ENCODE data around the gene CHMP4B.

CHMP4B gene

DNA sequence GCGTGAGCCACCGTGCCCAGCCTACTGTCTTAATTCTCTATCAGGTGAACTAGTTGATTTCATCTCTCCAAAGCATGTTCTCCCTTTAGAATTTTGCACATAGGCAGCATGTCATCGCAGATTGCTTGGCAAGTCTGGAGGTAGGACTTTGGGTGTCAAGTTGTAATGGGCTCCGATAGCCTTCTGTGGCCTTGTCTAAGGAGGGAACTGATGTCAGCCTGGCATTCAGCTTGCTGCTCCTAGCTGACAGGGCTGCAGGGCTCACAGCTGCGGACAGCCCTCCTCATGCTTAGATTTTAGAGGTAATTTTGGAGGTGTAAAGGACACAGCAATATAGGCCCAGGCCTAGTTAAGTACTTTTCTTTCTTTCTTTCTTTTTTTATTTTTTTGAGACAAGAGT is 11.3 kb downstream of the CHMP4B start:
- no peak for FAIRE-seq

DNA sequence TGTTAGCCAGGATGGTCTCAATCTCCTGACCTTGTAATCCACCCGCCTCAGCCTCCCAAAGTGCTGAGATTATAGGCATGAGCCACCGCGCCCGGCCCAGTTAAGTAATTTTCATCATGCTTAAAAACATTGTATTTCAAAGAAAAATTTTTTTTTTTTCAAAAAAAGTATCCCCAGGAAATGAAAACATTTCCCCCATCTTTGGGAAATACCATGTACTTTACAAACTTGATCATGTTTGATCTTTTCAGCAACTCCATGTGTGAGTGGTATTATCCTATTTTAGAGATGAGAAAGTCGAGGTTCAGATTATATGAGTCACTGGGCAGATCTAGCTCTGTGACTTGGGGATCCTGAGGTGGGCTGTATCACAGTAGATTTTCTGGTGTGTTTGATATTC is 11.8 kb downstream of the CHMP4B start:
- no peak for FAIRE-seq

DNA sequence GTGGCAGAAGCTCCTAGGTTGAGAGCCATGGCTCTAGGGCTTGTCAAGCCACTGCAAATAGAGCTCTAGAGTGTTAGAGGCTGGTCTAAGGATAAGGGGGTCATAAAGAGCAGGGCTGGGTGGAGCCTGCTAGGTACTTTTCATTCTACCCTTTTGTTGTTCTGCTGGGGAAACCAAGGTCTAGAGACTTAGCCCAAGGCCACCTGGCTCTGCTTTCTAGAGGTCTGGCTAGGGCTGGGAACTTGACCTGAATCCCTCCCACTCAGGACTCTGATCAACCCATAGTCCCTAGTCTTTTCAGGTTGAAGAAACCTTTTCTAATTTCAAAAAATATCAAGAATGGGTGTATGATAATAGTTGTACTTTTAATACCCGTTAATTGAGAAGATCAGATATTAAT is 13.7 kb downstream of the CHMP4B start:
- FAIRE-seq, result no peak

DNA sequence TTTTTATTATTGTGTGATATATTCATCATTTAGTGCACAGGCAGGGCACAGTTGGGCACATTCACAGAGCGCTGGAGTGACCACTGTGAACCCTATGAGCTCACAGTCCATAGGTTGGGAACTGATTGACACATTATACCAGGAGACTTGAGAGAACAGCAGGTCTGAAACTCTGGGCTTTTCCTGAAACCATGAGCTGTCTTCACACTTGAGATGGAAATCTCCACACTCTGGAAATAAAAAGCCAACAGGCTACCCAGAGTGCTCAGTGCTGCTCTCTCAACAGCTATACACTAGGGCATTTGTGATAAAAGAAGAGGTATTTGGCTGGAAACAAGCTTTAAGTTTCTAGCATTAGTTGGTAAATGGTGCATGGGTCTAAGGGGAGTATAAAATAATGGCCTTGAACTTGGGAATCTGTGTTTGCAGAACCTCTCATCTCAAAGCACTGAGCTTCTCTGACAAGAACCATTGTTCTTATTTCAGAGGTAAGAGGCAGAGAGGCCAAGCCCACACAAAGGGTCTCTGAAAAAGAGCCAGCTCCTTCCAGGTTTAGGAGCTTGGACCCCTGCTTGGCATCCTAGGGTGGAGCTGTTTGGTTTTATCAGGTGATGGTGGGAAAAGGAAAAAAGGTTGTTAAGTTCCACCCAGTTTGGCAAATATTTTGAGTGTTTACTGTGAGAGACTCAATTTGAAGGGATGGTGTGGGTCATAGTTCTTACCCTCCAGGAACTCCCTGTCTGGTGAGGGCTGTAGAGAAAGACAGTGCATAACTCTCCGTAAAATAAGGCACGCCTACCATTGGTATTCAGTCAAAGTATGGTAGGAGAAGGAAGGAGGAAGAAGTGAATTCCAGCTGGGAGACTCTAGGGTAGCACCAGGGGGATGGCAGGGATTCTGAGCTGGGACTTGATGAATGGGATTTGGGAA is 14.5 kb downstream of the CHMP4B start:
- FAIRE-seq, result no peak

DNA sequence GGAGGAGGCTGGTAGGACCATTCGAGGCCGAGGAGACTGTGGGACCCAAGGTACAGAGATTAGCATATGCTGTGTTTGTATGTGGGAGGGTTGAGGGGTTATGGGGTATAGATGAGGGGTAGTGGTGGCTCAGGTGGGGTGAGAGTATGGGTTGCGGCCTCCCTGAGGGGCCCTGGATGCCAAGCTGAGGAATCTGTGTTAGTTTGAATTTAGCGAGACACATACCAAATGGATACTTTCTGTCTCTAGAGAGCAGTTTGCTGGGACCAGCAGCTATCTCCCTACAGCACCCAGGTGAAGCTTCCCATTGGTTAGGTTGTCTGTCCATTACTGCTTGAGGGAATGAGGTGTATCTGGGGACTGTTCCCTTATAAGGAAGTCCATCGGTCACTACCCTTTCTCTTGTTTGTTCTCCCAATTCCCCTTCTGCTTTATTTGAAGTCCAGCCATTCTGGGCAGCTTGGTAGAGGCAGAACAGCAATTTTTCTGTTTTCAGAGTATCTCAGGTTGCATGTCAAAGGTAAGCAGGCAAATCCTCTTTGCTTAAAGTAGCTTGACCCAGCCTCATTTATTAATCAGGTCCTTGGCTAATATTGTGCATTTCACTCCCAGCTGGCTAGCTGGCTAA is 15.2 kb downstream of the CHMP4B start:
- FAIRE-seq, result no peak

DNA sequence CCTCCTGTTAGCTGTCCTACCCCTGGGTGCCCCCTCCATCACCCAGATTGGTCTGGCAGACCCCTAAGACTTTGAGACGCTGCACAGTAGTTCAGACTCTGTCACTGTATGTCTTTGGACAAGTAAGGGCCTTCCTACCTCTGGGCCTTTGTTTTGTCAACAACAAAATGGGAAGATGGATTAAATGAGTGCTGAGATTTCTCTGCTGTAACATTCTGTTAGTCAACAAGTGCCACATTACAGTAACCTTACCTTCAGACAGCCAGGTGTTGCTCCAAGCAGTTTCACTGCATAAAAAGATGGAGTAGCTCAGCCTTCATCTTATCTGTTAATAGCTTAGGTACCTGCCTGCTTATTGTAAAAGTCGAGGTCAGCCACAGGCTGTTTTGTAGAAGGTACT is 16.0 kb downstream of the CHMP4B start:
- no peak for FAIRE-seq

DNA sequence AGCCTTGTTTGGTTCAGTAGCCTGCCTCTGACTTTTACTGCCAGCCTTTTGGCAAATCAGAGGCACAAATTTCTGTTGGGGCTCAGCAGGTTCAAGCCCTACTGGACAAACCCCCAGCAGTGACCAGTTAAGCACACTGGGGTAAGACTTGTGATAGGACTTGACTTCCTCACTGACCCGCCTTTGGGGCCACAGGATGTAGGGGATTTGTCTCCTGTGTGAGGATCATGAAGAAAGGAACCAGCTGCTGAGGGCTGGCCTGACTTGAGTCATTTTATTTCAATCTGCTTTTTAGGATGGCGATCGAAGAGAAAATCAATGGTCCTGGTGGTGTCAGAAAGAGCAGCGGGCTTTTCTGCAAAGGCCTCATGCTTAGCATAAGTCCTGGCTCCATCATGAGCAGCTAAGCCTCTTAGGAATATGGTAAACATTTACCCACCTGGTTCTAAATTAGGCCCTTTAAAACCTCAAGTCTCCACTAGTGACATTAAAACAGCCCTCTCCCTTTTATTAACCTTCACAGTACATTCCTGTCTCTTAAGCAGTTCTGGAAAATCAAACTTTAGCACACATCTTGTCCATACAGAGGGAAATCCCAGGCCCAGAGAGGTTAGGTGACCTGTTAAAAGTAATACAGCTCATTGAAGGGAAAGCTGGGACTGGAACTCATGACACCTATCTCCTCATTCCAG is 16.6 kb downstream of the CHMP4B start:
- no peak for FAIRE-seq

DNA sequence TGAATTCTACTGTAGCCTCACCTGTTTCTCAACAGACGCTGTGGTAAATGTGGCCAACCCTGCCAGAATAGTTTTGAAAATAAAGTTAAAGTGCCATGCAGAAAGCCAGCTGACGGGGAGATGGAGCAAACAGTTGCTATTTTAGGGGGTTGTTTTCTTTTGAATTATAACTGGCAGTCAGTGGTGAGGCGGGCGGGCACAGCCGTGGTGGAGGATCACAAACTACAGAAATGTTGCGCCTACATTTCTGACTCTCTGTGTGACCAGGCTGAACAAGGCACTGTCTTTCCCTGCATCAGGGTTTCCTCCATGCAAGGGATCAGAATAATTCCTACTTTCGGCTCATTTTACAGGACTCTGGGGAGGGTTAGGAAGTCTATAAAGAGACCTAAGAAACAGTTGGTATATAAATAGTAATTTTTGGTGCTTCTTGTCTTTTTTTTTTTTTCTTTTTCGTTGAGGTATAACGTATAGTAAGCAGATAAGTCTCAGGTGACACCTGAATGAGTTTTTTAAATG is 17.2 kb downstream of the CHMP4B start:
- no peak for FAIRE-seq

DNA sequence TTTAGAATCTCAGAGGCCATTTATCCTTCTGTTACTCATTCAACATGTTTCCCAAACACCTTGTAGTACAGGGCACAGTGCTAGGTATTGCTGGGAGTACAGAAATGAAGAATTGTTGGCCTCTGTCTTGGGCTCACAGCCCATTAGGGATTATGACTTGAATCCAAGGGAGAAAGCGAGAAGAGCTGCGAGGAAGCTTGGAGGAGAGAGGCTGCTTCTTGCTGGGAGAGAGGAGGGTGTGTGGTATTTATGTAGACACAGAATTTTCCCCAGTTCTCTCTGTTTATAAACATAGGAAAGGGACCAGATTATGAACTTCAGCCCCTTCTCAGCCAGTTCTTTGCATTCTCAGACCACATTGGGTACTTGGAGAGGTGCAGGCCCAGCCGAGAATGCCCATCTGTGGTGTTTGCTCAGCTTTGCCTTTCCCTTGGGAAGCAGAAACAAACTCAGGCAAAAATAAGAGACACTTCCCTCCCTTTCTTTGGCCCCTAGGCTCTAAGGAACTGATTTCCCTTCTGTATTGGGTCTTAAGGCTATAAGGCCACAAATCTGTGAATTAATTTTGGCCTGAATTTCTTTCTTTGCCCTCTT is 17.9 kb downstream of the CHMP4B start:
- FAIRE-seq, result no peak

DNA sequence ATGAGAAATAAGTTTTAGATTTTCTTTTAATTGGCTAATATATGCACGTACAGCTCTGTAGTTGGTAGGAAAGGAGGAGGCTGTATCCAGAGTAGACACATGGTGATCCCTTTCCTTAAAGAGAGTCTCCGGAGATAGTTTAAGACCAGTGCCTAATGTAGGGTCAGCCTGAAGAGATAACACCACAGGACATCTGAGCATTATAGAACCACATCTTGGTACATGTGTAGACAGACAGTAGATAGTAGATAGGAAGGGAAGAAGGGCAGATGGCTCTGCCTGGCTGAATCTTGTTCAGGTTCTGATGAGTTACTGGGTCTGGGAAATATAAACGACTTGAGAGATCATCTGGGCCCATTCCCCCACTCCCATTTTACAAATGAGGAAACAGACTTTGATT is 18.5 kb downstream of the CHMP4B start:
- no peak for FAIRE-seq

DNA sequence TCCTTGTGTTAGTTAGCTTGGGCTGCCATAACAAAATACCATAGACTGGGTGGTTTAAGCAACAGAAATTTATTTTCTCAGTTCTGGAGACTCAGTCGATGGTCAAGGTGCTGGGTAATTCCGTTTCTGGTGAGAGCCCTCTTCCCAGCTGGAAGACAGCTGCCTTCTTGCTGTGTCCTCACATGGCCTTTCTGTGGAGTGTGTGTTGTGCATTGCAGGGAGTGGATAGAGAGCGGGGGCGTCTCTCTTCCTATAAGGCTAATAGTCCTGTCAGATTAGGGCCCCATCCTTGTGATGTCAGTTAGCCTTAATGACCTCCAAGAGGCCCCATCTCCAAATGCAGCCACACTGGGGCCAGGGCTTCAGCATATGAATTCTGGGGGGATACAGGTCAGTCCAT is 19.2 kb downstream of the CHMP4B start:
- no peak for FAIRE-seq

DNA sequence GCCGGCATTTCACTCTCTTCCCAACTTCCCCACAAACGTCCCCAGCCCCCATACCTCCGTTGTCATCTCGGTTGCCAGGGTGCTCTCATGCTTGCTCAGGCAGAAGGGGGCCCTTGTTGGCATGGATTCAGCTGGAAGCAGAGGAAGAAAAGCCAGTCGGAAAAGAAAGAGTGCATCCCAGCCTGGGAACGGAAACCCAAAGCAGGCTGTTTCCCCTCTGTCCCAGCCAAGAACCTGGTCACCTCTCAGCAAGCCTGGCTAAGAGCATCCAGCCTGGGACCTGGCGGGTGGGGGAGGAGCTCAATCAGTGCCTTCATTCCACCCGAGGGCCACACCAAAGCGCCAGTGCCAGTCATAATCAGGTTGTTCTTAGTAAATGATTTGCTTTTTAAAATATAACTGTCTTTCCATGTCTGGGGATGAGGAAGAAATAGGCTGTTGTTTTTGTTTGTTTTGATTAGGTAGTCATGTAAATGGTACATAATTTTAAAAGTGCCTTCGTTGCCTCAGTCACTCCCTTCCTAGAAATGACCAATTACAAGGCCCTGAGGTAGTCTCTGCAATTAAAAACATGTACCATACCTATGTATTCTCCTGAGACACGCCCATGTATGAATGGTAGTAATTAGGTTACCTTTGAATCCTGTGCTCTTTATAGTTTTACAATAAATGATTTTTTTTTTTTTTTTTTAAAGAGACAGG is 21.1 kb downstream of the CHMP4B start:
- no peak for FAIRE-seq

DNA sequence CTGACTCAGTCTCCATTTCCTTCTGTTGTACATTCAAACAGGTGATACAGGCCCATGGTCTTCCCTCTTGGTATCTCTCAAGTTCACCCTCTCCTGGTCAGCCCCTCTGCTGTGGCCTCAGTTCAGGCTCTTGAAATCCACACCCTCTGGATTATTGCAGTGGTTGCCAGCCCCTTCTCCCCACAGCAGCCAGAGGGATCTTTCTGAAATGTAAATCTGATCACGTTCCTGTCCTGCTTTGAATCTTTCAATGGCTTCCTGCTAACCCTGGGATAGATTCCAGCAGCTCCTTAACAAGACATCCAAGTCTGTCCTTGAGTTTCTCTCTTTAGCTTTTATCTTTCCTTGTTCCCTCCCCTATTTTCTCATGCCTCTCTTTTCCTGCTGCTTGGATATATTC is 22.2 kb downstream of the CHMP4B start:
- no peak for FAIRE-seq

DNA sequence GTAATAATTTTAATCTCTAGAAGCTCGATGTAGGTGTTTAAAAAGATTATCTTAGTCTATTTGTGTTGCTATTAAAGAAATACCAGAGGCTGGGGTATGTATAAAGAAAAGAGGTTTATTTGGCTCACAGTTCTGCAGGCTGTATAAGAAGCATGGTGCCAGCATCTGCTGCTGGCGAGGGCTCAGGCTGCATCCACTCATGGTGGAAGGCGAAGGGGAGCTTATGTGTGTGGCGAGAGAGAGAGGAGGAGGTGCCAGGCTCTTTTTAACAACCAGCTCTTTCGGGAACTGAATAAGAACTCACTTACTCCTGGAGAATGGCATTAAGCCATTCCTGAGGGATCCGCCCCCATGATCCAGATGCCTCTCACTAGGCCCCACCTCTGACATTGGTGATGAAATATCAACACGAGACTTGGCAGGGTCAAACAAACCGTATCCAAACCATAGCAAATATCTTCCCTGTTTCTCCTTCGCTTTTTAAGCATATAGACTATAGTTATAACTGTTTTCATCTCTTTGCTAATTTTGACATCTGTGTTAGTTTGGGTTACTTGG is 24.5 kb downstream of the CHMP4B start:
- no peak for FAIRE-seq

DNA sequence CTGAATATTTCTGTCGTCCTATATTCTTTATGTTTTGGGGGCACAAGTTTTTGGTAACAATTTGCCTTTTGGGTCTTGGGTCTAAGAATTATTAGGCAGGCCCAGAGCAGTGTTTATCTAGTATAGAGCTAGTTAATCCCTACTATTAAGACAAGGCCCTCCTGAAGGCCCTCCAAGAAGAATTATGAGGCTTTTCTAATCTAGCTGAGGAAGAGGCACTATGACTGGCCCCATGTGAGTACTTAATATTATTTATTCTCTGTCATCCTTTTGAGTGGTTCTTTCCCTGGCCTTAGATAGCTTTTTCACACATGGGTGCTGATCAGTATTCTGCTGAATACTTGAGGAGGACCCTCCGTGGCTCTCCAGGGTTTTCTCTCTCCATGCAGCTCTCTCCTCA is 25.1 kb downstream of the CHMP4B start:
- FAIRE-seq, result no peak

DNA sequence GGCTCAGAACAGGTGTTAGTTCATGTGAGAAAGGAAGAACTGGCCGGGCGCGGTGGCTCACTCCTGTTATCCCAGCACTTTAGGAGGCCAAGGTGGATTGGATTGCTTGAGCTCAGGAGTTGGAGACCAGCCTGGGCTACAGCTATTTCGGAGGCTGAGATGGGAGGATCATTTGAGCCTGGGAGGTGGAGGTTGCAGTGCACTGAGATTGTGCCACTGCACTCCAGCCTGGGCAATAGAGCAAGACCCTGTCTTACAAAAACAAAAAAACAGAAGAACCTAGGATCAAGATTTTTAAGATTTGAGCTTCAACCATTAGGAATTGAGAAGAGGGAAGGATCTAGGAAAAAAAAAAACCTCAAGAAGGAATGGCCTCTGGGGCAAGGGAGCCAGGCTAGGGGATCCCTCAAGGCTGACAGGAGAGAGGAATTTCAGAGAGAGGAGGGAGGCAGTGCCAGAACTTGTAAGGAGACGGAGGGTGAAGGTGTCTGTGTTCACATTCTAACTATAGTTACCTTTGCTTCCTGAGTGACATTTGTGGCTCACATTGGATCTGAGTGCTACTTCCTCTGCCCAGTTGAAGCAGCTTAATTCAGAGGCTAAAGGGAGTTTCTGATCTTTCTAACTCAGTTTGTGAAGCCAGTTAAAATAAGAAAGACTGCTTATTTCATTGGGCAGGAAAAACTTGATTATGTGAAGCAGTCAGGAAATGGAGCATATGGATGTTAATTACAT is 26.1 kb downstream of the CHMP4B start:
- FAIRE-seq, result no peak

DNA sequence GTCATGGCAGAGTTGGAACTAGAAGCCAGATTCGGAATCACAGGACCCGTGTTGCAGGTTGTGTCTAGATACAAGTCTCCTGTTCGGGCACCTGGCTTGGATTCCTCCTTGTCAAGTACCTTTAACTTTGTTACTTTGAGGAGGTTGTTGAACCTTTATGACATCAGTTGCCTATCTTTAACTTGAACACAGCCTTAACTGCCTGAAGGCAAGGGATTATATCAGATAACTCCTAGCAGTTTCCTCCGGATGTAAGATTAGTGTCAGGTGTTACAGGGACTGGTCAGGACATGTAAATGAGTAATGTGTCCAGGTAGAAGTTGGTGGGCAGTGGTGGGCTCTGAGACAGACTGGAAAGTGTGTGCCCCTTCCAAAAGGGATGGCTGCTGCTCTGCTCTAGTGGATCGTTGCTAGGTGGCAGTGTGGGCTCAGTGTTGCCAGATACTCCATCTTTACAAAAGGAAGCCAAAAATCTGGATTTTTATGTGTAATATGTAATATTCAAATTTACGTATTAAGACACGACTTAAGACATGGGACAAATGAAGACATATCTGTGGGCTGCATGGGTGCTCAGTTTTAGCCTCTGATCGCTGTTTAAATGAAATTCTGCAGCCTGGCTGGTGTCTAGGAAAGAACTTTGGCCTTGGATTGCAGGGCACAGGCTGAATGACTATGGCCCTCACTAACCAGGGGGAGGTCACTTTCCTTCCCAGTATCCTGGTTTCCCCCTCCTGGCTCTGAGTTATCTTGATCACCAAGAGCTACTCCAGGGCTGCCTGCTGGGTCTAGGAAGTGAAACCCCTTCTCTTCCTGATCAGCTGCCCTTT is 27.1 kb downstream of the CHMP4B start:
- no peak for FAIRE-seq

DNA sequence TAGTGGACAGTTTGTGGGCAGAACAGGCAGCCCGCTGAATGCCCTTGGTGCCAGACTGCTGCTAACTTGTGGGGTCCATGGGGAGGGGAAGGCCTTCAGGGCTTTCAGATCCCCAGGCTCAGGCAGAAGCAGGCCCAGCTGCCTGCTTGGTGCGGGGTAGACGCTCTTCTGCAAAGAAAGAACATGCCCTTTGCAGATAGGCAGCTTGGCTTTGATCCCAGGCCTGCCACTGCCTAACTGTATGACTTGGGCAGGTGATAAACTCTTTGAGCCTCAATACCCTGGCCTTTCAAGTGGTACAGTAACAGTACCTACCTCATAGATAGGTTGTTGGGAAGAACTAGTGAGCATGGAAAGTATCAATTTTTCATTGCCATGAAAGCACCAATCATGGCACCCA is 28.4 kb downstream of the CHMP4B start:
- no peak for FAIRE-seq

DNA sequence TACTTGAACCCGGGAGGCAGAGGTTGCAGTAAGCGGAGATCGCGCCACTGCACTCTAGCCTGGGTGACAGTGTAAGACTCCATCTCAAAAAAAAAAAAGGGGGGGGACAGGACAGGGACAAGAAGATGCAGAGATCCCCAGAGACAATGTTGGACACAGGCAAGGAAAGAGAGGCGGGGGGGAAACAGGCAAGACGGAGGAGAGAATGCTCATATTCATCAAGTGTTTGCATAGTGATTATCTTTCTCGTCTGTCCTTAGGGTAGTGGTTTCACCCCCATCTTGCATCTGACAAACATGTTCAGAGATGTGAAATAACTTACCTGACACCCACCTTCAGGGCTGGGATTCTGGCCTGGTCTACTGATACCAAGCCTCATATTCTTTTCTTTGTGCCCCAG is 29.0 kb downstream of the CHMP4B start:
- FAIRE-seq, result no peak

DNA sequence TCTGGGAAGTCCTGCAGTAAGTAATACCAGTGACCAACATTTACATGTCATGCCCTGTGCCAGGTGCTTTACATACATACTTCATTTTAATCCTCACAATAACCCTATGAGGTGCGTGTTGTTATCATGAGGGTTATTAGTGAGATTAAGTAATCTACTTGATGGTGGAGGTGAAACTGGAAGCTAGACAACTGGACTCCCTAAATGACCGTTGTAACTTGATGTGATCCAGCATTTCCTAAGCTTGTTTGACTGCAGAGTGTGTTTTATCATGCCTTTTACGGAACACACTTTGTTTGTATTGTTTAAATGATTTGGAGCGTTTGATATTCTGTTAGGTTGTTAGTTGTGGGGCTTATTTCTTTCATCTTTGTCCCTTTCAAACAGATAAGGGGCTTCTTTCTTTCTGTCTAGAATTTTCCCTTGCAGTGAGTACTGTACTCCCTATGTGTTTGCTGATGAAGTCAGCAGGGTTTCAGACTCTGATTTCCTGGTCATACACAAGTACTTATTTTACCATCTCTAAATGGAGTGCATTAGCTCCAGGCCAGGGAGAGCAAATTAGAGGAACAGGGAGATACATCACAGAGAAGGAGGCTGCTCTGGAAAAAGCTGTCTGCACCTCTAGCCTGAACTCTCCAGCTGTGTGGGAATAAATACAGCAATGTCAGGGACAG is 29.7 kb downstream of the CHMP4B start:
- FAIRE-seq, result no peak

Data from endometrium (tissue), 2 donors.